ENCODE results near the gene ALG2.

DNA sequence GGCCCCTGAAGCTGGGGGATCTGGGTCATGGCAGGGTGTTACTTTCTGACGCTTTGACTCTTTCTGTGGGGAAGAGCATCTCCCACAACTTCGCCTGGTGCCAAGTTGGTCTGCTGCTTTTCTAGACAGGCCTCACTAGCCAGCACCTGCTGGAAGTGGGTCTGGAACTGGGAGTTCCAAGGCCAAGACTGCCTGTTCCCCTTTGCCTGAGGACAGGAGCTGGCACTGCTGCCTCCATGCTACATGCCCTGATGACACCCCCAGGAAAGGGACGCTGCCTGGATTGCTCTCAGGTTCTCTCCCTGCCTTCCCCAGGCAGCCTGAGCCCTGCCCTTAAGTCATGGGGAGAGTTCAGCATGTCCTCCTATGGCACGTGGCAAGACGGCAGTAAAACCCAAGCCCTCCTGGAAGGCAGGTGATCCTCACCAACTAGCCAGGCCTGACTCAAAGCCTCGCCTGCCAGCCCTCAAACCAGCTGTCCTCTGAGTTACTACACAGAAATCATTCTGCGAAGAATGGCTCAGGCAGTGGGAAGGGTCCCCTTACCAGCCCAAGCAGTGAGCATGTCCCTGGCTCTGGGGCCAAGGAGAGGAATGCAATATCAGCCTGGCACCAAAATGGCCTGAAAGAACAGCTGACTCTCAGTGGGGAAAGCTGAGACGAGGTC lies 36.1 kb upstream of the ALG2 start:
- TF ChIP-seq, protein P1, sequence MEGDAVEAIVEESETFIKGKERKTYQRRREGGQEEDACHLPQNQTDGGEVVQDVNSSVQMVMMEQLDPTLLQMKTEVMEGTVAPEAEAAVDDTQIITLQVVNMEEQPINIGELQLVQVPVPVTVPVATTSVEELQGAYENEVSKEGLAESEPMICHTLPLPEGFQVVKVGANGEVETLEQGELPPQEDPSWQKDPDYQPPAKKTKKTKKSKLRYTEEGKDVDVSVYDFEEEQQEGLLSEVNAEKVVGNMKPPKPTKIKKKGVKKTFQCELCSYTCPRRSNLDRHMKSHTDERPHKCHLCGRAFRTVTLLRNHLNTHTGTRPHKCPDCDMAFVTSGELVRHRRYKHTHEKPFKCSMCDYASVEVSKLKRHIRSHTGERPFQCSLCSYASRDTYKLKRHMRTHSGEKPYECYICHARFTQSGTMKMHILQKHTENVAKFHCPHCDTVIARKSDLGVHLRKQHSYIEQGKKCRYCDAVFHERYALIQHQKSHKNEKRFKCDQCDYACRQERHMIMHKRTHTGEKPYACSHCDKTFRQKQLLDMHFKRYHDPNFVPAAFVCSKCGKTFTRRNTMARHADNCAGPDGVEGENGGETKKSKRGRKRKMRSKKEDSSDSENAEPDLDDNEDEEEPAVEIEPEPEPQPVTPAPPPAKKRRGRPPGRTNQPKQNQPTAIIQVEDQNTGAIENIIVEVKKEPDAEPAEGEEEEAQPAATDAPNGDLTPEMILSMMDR (IDR thresholded peaks at IDR 0.05), result no peak
- no peak for TF ChIP-seq POLR2A (IDR thresholded peaks at IDR 0.05)
